Suprapubic skin (tissue), 4 donors: ENCODE data around the gene EFCAB7.
A peak's percentile ranks its signal among the peaks of the same experiment; 100 is the strongest.

ENCODE experiments used
- POLR2A ChIP-seq, 2 donors: fragments of 450-650 bp; IDR thresholded peaks; one replicate each; pipeline ENCODE4 v1.6.1; 2017; ENCODE audit warnings: antibody characterized with exemption in 2 of 2, mild to moderate bottlenecking in 2 of 2, moderate library complexity in 2 of 2
- POLR2AphosphoS5 ChIP-seq, 3 donors: sonication (generic); formaldehyde crosslinking; IDR thresholded peaks; one replicate each; pipeline ENCODE4 v1.6.1; 2017; ENCODE audit warnings: antibody characterized with exemption in 3 of 3
- TF ChIP-seq, protein P1 (sequence below), 2 donors: fragments of 200-600 bp in 1 of 2; fragments of 450-650 bp in 1 of 2; sonication (generic) in 1 of 2; IDR thresholded peaks; one replicate each; pipeline ENCODE4 v1.5.1; 2016 to 2019; ENCODE audit warnings: antibody characterized with exemption in 2 of 2, mild to moderate bottlenecking in 1 of 2, moderate library complexity in 1 of 2

DNA sequence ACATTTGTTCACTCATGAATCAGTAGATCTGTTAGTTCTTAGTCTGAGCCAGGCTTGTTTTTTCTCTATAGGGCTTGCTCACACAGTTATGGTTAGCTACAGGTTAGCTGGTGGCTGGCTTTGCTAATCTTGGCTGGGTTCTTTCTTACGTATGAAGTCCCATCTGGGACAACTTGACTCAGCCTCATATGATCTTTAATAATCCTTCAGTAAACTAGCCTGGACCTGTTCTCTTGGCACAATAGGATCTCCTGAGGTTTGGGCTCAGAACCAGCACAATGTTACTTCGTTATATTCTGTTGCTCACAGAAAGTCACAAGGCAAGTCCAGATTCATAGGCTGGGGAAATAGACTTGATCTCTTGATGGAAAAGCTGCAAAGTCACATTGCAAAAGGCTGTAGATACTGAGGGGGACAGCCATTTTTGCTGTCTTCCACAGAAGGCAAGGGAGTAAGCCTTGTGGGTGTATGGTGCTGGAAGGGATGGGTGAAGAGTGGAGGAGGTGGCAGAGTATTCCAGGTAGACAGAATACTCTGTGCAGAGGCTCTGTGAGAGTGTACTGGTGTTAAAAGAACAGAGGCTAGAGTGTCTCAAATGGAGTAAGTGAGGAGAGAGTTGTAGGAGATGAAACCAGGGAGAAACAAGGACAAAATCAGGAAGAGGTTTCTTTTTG is 24.4 kb downstream of the EFCAB7 start:
- no peak for TF ChIP-seq POLR2A (IDR thresholded peaks at IDR 0.05)
- TF ChIP-seq, protein P1, sequence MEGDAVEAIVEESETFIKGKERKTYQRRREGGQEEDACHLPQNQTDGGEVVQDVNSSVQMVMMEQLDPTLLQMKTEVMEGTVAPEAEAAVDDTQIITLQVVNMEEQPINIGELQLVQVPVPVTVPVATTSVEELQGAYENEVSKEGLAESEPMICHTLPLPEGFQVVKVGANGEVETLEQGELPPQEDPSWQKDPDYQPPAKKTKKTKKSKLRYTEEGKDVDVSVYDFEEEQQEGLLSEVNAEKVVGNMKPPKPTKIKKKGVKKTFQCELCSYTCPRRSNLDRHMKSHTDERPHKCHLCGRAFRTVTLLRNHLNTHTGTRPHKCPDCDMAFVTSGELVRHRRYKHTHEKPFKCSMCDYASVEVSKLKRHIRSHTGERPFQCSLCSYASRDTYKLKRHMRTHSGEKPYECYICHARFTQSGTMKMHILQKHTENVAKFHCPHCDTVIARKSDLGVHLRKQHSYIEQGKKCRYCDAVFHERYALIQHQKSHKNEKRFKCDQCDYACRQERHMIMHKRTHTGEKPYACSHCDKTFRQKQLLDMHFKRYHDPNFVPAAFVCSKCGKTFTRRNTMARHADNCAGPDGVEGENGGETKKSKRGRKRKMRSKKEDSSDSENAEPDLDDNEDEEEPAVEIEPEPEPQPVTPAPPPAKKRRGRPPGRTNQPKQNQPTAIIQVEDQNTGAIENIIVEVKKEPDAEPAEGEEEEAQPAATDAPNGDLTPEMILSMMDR (IDR thresholded peaks at IDR 0.05): no peak
- TF ChIP-seq POLR2AphosphoS5 (IDR thresholded peaks at IDR 0.05): peak in 1 of 3 donors; percentile 37
